OCI-LY3 (cell line): ENCODE data around the gene PHC2.

Experiments
- CTCF ChIP-seq: fragments of 200-600, 300-600 bp; sonication (generic); IDR thresholded peaks from 2 replicates; pipeline ENCODE4 v1.5.1; 2014; ENCODE audit warnings: antibody characterized with exemption, low read length, low read depth
- EZH2phosphoT487 ChIP-seq: fragments of 200-600 bp; shearing (Covaris generic); IDR thresholded peaks from 2 replicates; pipeline ENCODE4 v1.6.1; 2018; ENCODE audit warnings: antibody characterized with exemption, mixed run types, low read depth

DNA sequence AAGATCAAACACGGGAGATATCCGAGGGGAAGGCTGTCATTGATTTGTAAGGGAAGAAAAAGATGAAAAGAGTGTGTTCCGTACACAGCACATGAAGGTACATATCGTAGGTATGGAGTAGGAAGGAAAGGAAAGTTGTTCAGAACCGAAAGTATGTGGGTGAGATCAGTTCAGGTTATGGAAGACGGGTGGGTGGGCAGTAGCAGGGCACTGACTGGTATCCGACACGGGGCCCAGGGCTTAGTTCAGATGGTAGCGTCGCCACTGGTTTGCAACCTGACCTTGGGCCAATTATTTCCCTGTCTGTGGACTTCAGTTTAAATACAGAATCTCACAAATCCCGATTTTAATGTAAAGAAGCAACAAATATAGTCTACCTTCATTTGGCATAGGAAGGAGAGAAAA, 82.2 kb downstream of the PHC2 start:
- TF ChIP-seq CTCF, result no peak
- no peak for TF ChIP-seq EZH2phosphoT487
